MM.1S (cell line): ENCODE data around the gene SCLY.

Experiments used
- DNase-seq: peaks from one replicate; pipeline ENCODE4 v3.0.0-alpha.2; 2015
- H2AFZ ChIP-seq: fragments of 300-600 bp; sonication (generic); 2 replicates; pipeline ENCODE4 v1.6.0; 2016; ENCODE audit warnings: antibody characterized with exemption, low read length
- H3F3A ChIP-seq: fragments of 300-600 bp; sonication (generic); 2 replicates; pipeline ENCODE4 v1.6.1; 2016; ENCODE audit warnings: mild to moderate bottlenecking, antibody characterized with exemption, low read length, moderate library complexity, mixed read lengths; ENCODE audit not compliant: insufficient read depth
- H3K27ac ChIP-seq: fragments of 300-600 bp; sonication (generic); 2 replicates; pipeline ENCODE4 v1.5.1; 2016; ENCODE audit warnings: mild to moderate bottlenecking, low read length
- H3K27me3 ChIP-seq: fragments of 300-600 bp; sonication (generic); replicated peaks from 2 replicates; pipeline ENCODE4 v1.6.0; 2016; ENCODE audit warnings: low read length; ENCODE audit not compliant: insufficient read depth
- H3K36me3 ChIP-seq: fragments of 300-600 bp; sonication (generic); replicated peaks from 2 replicates; pipeline ENCODE4 v1.6.1; 2016; ENCODE audit warnings: mild to moderate bottlenecking, low read length, mixed read lengths; ENCODE audit not compliant: insufficient read depth
- H3K4me1 ChIP-seq: fragments of 300-600 bp; sonication (generic); 2 replicates; pipeline ENCODE4 v1.6.1; 2016; ENCODE audit warnings: low read length, mixed read lengths
- H3K4me2 ChIP-seq: fragments of 300-600 bp; sonication (generic); 2 replicates; pipeline ENCODE4 v1.6.0; 2016; ENCODE audit warnings: low read depth, low read length
- H3K4me3 ChIP-seq: fragments of 300-600 bp; sonication (generic); 2 replicates; pipeline ENCODE4 v1.5.1; 2016; ENCODE audit warnings: low read length, mixed read lengths
- H3K79me2 ChIP-seq: fragments of 300-600 bp; sonication (generic); 2 replicates; pipeline ENCODE4 v1.6.1; 2016; ENCODE audit warnings: mixed run types, low read length, mixed read lengths
- H3K9ac ChIP-seq: fragments of 300-600 bp; sonication (generic); 2 replicates; pipeline ENCODE4 v1.6.1; 2016; ENCODE audit warnings: low read length, mixed read lengths
- H3K9me2 ChIP-seq: fragments of 300-600 bp; sonication (generic); replicated peaks from 2 replicates; pipeline ENCODE4 v1.6.1; 2016; ENCODE audit warnings: mild to moderate bottlenecking, low read length, mixed read lengths; ENCODE audit not compliant: insufficient read depth
- H3K9me3 ChIP-seq: fragments of 300-600 bp; sonication (generic); replicated peaks from 2 replicates; pipeline ENCODE4 v1.6.1; 2016; ENCODE audit warnings: mild to moderate bottlenecking, low read length, mixed read lengths; ENCODE audit not compliant: insufficient read depth
- H4K20me1 ChIP-seq: fragments of 300-600 bp; sonication (generic); 2 replicates; pipeline ENCODE4 v1.6.1; 2016; ENCODE audit warnings: mild to moderate bottlenecking, low read length, moderate library complexity, mixed read lengths; ENCODE audit not compliant: insufficient read depth
- CTCF ChIP-seq: fragments of 300-600 bp; sonication (generic); IDR thresholded peaks from 2 replicates; pipeline ENCODE4 v1.5.1; 2016; ENCODE audit warnings: antibody characterized with exemption, low read length, mixed read lengths
- EZH2 ChIP-seq: fragments of 300-600 bp; sonication (generic); optimal IDR thresholded peaks from 2 replicates; pipeline ENCODE3; 2017; ENCODE audit warnings: low read depth, mild to moderate bottlenecking, antibody characterized with exemption, low read length, mixed read lengths
- EZH2phosphoT487 ChIP-seq: fragments of 300-600 bp; sonication (generic); IDR thresholded peaks from 2 replicates; pipeline ENCODE4 v1.6.1; 2018; ENCODE audit warnings: antibody characterized with exemption, low read length

The SCLY gene

GRCh38 chr2:238063414-238064189, 2.8 kb downstream of the SCLY start:
- Histone ChIP-seq H4K20me1 (no peaks in the 10 kb centered on the region), H3K4me2 (no peak overlapping the region), H3K4me1 (peaks cover 13% of the 10 kb centered on the region), H3K27ac (no peak overlapping the region), H3K36me3 (no peaks in the 10 kb centered on the region; the same call in none of the 2 replicates), H3K9me2 (no peaks in the 10 kb centered on the region), H2AFZ (no peak overlapping the region), H3K27me3 (no peaks in the 10 kb centered on the region), H3K9me3 (no peaks in the 10 kb centered on the region), H3K9ac (no peak overlapping the region), H3K79me2 (peaks cover 17% of the 10 kb centered on the region), H3F3A (peaks cover 9% of the 10 kb centered on the region), H3K4me3 (no peak overlapping the region)
- DNase-seq = no peak
- TF ChIP-seq EZH2 (no peak), CTCF (no peak), EZH2phosphoT487 (no peak)

- Histone ChIP-seq H3K27ac (no peak overlapping the region), H3F3A (peaks cover 9% of the 10 kb centered on the region)
Observed at GRCh38 chr2:238064376-238064775, 3.6 kb downstream of the SCLY start.

GRCh38 chr2:238065071-238065846, 4.5 kb downstream of the SCLY start:
- H3K9ac ChIP-seq = no peak overlapping the region
- TF ChIP-seq EZH2phosphoT487 (no peak), CTCF (no peak), EZH2 (no peak)
- H3K27ac ChIP-seq = no peak overlapping the region
- no peaks in the 10 kb centered on the region for H3K27me3 ChIP-seq
- H3K4me2 ChIP-seq = no peak overlapping the region
- no peaks in the 10 kb centered on the region for H3K9me2 ChIP-seq
- H3K9me3 ChIP-seq = no peaks in the 10 kb centered on the region
- H3K36me3 ChIP-seq = no peaks in the 10 kb centered on the region; the same call in none of the 2 replicates
- no peaks in the 10 kb centered on the region for H4K20me1 ChIP-seq
- H3F3A ChIP-seq = peaks cover 9% of the 10 kb centered on the region
- H3K79me2 ChIP-seq = peaks cover 17% of the 10 kb centered on the region
- DNase-seq = no peak
- no peak overlapping the region for H2AFZ ChIP-seq
- H3K4me1 ChIP-seq = peaks cover 14% of the 10 kb centered on the region
- H3K4me3 ChIP-seq = no peak overlapping the region

More at GRCh38 chr2:238064376-238064775, 3.6 kb downstream of the SCLY start:
- peaks cover 18% of the 10 kb centered on the region for H3K4me1 ChIP-seq
- no peak overlapping the region for H2AFZ ChIP-seq
- H3K79me2 ChIP-seq = peaks cover 17% of the 10 kb centered on the region
- no peaks in the 10 kb centered on the region for H3K27me3 ChIP-seq
- no peak overlapping the region for H3K9ac ChIP-seq
- no peak for DNase-seq
- no peak for TF ChIP-seq EZH2phosphoT487
- no peak for TF ChIP-seq CTCF
- no peak for TF ChIP-seq EZH2
- H3K4me2 ChIP-seq = no peak overlapping the region
- H3K9me3 ChIP-seq = no peaks in the 10 kb centered on the region
- H3K9me2 ChIP-seq = no peaks in the 10 kb centered on the region
- no peaks in the 10 kb centered on the region; the same call in none of the 2 replicates for H3K36me3 ChIP-seq
- H4K20me1 ChIP-seq = no peaks in the 10 kb centered on the region
- H3K4me3 ChIP-seq = no peak overlapping the region
